HepG2 (cell line): ENCODE data around the gene MMP17. TPM values are rescaled to one million over a fixed set of nuclear protein-coding genes. Genes with fewer than 3 reads are reported as not detected.

ENCODE experiments used
- ARID3A ChIP-seq: IDR thresholded peaks from 2 replicates; pipeline ENCODE4 v1.6.1; 2012; ENCODE audit warnings: low read depth, low read length, improper control_type of control experiment
- CC2D1A ChIP-seq: sonication (generic); formaldehyde crosslinking; IDR thresholded peaks from 2 replicates; pipeline ENCODE4 v1.8.1; 2023; ENCODE audit warnings: mild to moderate bottlenecking, missing genetic modification reagents
- DMAP1 ChIP-seq: IDR thresholded peaks from 2 replicates; pipeline ENCODE4 v1.6.1; 2016
- GRHL1 ChIP-seq: sonication (generic); formaldehyde crosslinking; conservative IDR thresholded peaks from 2 replicates; pipeline ENCODE4 v1.8.0; 2022; ENCODE audit warnings: missing genetic modification reagents
- HMG20B ChIP-seq: conservative IDR thresholded peaks from 2 replicates; pipeline ENCODE4 v1.6.1; 2016; ENCODE audit warnings: missing genetic modification reagents, missing compliant biosample characterization
- HNRNPLL ChIP-seq: fragments of 200-400 bp; formaldehyde crosslinking; IDR thresholded peaks from 2 replicates; pipeline ENCODE4 v1.6.1; 2017; ENCODE audit warnings: mild to moderate bottlenecking, low read depth, low read length; ENCODE audit not compliant: poor library complexity, severe bottlenecking
- JARID2 ChIP-seq: sonication (generic); formaldehyde crosslinking; IDR thresholded peaks from 2 replicates; pipeline ENCODE4 v1.8.1; 2023; ENCODE audit warnings: missing genetic modification reagents, inconsistent platforms; ENCODE audit not compliant: insufficient replicate concordance
- MAFG ChIP-seq: sonication (generic); formaldehyde crosslinking; IDR thresholded peaks from 2 replicates; pipeline ENCODE4 v1.5.1; 2020; ENCODE audit warnings: mild to moderate bottlenecking, missing genetic modification reagents
- NKX3-1 ChIP-seq: sonication (generic); formaldehyde crosslinking; IDR thresholded peaks from 2 replicates; pipeline ENCODE4 v1.5.0; 2020; ENCODE audit warnings: missing genetic modification reagents
- POGZ ChIP-seq: sonication (generic); formaldehyde crosslinking; IDR thresholded peaks from 2 replicates; pipeline ENCODE4 v1.4.0; 2020; ENCODE audit warnings: mild to moderate bottlenecking, missing genetic modification reagents
- STAG1 ChIP-seq: sonication (generic); formaldehyde crosslinking; IDR thresholded peaks from 2 replicates; pipeline ENCODE4 v1.4.0; 2020; ENCODE audit warnings: missing genetic modification reagents
- ZEB1 ChIP-seq: IDR thresholded peaks from 2 replicates; pipeline ENCODE4 v1.6.1; 2012; ENCODE audit warnings: mild to moderate bottlenecking, low read depth, inconsistent platforms; ENCODE audit not compliant: insufficient replicate concordance
- ZFY ChIP-seq: sonication (generic); formaldehyde crosslinking; IDR thresholded peaks from 2 replicates; pipeline ENCODE4 v1.4.0; 2020; ENCODE audit warnings: missing genetic modification reagents
- ZNF263 ChIP-seq: sonication (generic); formaldehyde crosslinking; IDR thresholded peaks from 2 replicates; pipeline ENCODE4 v1.4.0; 2020; ENCODE audit warnings: missing genetic modification reagents
- ZNF598 ChIP-seq: sonication (generic); formaldehyde crosslinking; IDR thresholded peaks from 2 replicates; pipeline ENCODE4 v1.5.1; 2020; ENCODE audit warnings: mild to moderate bottlenecking, missing genetic modification reagents, borderline replicate concordance
- ZNF619 ChIP-seq: sonication (generic); formaldehyde crosslinking; IDR thresholded peaks from 2 replicates; pipeline ENCODE4 v1.4.0; 2020; ENCODE audit warnings: mild to moderate bottlenecking, missing genetic modification reagents
- ZNF720 ChIP-seq: sonication (generic); formaldehyde crosslinking; IDR thresholded peaks from 2 replicates; pipeline ENCODE4 v1.4.0; 2020; ENCODE audit warnings: missing genetic modification reagents
- ZNF792 ChIP-seq: IDR thresholded peaks from 2 replicates; pipeline ENCODE4 v1.6.1; 2016
- ZNF878 ChIP-seq: sonication (generic); formaldehyde crosslinking; IDR thresholded peaks from 2 replicates; pipeline ENCODE4 v1.8.1; 2023; ENCODE audit warnings: mild to moderate bottlenecking, missing genetic modification reagents, moderate library complexity
- polyA plus RNA-seq, 8 experiments: library from polyadenylated mRNA; depleted of rRNA in 3 of 8; stranded (reverse) in 7 of 8; unstranded in 1 of 8; fragments of >200 nt; fragmentation: Illumina TruSeq in 4 of 8; extraction: Trizol in 4 of 8; gene quantifications; 2 replicates each; pipeline versions ENCODE4 v1.2.1 to v1.2.3, GENCODE V29; 2011 to 2016; ENCODE audit warnings: low read depth in 4 of 8, missing spikeins in 1 of 8, mixed read lengths in 1 of 8; ENCODE audit not compliant: insufficient read depth in 1 of 8
- total RNA-seq, 5 experiments: library from RNA; depleted of rRNA; stranded (reverse); fragments of >200 nt; fragmentation: Illumina TruSeq; extraction: Trizol; gene quantifications; 2 replicates each; pipeline ENCODE4 v1.2.3, GENCODE V29; 2016; ENCODE audit warnings: low read depth in 1 of 5
- TF ChIP-seq, protein P1 (sequence below): sonication (generic); formaldehyde crosslinking; IDR thresholded peaks from 2 replicates; pipeline ENCODE4 v1.4.0; 2020; ENCODE audit warnings: missing genetic modification reagents, borderline replicate concordance
- TF ChIP-seq, protein P2 (sequence below): sonication (generic); formaldehyde crosslinking; IDR thresholded peaks from 2 replicates; pipeline ENCODE4 v1.5.0; 2020; ENCODE audit warnings: mild to moderate bottlenecking, missing genetic modification reagents, moderate library complexity
- TF ChIP-seq, protein P3 (sequence below): sonication (generic); formaldehyde crosslinking; IDR thresholded peaks from 2 replicates; pipeline ENCODE4 v1.4.0; 2020; ENCODE audit warnings: missing genetic modification reagents

MMP17 gene
- total and polyA plus RNA-seq, 2 of the 13 experiments (the other 11 are each of a cell fraction or from before 2014, with no cell fraction given), result 0.55 to 0.80 TPM

GRCh38 chr12:131830335-131830913 is 2.2 kb downstream of the MMP17 start (continued):
- TF ChIP-seq HMG20B (CRISPR knock-in tag) (0 out of 2 replicates have a peak, but pooled peaks have one; percentile 11), HNRNPLL (peak; percentile 57), MAFG (CRISPR knock-in tag) (no peak), ZNF792 (CRISPR knock-in tag) (no peak), NKX3-1 (CRISPR knock-in tag) (no peak), ZEB1 (no peak), ZNF878 (CRISPR knock-in tag) (no peak), GRHL1 (no peak), POGZ (CRISPR knock-in tag) (0 out of 2 replicates have a peak, but pooled peaks have one; percentile 11), ARID3A (no peak), ZFY (CRISPR knock-in tag) (peak; percentile 56), ZNF598 (CRISPR knock-in tag) (0 out of 2 replicates have a peak, but pooled peaks have one; percentile 37), DMAP1 (CRISPR knock-in tag) (0 out of 2 replicates have a peak, but pooled peaks have one; percentile 29), STAG1 (CRISPR knock-in tag) (peak; percentile 84), ZNF619 (CRISPR knock-in tag) (peak; percentile 65; the same call in 1 of the 2 replicates), ZNF263 (CRISPR knock-in tag) (peak; percentile 91), CC2D1A (CRISPR knock-in tag) (no peak), JARID2 (CRISPR knock-in tag) (peak; percentile 26), ZNF720 (CRISPR knock-in tag) (no peak)
- TF ChIP-seq, protein P1, sequence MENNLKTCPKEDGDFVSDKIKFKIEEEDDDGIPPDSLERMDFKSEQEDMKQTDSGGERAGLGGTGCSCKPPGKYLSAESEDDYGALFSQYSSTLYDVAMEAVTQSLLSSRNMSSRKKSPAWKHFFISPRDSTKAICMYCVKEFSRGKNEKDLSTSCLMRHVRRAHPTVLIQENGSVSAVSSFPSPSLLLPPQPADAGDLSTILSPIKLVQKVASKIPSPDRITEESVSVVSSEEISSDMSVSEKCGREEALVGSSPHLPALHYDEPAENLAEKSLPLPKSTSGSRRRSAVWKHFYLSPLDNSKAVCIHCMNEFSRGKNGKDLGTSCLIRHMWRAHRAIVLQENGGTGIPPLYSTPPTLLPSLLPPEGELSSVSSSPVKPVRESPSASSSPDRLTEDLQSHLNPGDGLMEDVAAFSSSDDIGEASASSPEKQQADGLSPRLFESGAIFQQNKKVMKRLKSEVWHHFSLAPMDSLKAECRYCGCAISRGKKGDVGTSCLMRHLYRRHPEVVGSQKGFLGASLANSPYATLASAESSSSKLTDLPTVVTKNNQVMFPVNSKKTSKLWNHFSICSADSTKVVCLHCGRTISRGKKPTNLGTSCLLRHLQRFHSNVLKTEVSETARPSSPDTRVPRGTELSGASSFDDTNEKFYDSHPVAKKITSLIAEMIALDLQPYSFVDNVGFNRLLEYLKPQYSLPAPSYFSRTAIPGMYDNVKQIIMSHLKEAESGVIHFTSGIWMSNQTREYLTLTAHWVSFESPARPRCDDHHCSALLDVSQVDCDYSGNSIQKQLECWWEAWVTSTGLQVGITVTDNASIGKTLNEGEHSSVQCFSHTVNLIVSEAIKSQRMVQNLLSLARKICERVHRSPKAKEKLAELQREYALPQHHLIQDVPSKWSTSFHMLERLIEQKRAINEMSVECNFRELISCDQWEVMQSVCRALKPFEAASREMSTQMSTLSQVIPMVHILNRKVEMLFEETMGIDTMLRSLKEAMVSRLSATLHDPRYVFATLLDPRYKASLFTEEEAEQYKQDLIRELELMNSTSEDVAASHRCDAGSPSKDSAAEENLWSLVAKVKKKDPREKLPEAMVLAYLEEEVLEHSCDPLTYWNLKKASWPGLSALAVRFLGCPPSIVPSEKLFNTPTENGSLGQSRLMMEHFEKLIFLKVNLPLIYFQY (CRISPR knock-in tag), result peak; percentile 63; the same call in 1 of the 2 replicates
- TF ChIP-seq, protein P2, sequence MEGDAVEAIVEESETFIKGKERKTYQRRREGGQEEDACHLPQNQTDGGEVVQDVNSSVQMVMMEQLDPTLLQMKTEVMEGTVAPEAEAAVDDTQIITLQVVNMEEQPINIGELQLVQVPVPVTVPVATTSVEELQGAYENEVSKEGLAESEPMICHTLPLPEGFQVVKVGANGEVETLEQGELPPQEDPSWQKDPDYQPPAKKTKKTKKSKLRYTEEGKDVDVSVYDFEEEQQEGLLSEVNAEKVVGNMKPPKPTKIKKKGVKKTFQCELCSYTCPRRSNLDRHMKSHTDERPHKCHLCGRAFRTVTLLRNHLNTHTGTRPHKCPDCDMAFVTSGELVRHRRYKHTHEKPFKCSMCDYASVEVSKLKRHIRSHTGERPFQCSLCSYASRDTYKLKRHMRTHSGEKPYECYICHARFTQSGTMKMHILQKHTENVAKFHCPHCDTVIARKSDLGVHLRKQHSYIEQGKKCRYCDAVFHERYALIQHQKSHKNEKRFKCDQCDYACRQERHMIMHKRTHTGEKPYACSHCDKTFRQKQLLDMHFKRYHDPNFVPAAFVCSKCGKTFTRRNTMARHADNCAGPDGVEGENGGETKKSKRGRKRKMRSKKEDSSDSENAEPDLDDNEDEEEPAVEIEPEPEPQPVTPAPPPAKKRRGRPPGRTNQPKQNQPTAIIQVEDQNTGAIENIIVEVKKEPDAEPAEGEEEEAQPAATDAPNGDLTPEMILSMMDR, result peak; percentile 87
- TF ChIP-seq, protein P3, sequence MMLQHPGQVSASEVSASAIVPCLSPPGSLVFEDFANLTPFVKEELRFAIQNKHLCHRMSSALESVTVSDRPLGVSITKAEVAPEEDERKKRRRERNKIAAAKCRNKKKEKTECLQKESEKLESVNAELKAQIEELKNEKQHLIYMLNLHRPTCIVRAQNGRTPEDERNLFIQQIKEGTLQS, result no peak
